ENCODE results near the gene DDI2.

- TF ChIP-seq CTCF (optimal IDR thresholded peaks at IDR 0.05 in 1 of 3, IDR thresholded peaks at IDR 0.05 in 1 of 3, conservative IDR thresholded peaks at IDR 0.05 in 1 of 3; ENCODE audit: extremely low read depth in 1 of 3, insufficient read depth in 2 of 3, low read length in 3 of 3) = no peak
- no peak for TF ChIP-seq EZH2 (IDR thresholded peaks at IDR 0.05; ENCODE audit: low read length)
Measured at GRCh38 chr1:15617173-15618076, at the start of gene DDI2.

All from keratinocyte (primary cell).